NCI-H1105 (cell line): Measurements from ENCODE around the gene HEXD.
"Not testable (repeated sequence)": the region's sequence is repeated elsewhere in the genome, so short reads cannot be mapped to it uniquely, and the experiment has no call there.

Experiments
- DNase-seq: peaks from one replicate; lab custom pipeline; 2025; lab: John Stamatoyannopoulos, UW

Gene HEXD

DNA sequence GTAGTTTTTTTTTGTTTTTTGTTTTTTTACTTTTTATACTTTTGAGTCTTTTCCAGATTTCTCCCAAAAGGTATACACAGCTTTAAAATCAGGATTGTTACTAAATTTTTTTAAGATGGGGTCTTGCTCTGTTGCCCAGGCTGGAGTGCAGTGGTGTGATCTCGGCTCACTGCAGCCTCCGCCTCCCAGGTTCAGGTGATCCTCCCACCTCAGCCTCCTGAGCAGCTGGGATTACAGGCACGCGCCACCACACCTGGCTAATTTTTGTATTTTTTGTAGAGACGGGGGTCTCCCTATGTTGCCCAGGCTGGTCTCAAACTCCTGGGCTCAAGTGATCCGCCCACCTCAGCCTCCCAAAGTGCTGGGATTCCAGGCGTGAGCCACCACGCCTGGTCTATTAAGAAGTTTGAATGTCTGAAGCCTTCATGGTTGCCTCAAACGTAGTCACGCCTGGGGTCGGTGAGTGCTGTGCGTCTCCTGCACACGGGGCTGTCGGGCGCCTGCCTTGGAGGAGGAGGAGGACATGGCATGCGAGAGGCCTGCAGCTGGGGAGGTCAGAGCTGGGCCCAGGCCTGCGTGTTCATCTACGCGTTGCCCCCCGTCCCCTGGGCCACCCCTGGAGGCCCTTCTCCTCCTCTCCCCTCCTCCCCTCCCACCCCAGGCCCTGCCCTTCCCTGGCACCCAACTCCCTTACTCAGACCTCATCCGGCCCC, 35.8 kb upstream of the HEXD start:
- DNase-seq, result not testable (repeated sequence)

DNA sequence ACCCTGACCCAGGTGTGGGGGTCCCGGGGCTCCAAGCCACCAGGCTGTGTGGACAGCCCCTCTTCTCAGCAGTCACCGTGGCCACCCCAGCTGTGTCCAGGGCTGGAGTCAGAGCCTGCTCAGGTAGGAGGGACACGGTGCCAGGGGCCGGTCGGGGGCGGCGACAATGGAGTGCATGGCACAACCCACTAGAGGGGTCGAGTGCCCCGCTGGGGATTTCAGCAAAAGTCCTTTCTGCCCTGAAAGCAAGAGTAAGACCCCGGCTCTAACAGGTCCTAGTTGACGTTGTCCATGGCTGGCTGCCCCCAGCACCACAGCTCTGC, 35.3 kb upstream of the HEXD start:
- no peak for DNase-seq

DNA sequence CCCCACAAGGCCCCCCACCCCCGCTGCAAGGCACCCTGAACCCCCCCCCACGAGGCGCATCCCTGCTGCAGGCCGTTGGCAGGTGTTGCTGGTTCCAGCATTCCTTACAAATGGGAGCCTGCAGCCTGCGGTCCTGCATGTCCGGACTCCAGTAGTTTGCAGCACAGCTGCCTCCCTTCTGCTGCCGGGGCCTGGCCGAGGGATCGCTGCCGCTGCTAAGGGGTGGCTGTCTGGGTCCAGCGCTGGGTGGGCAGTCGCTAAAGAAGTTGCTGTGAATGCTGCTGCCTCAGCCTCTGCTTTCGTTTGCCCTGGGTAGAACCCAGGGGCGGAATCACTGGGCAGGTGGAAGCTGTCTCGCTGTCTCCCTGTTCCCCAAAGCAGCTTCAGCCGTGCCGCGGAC, 34.7 kb upstream of the HEXD start:
- DNase-seq, result no peak

DNA sequence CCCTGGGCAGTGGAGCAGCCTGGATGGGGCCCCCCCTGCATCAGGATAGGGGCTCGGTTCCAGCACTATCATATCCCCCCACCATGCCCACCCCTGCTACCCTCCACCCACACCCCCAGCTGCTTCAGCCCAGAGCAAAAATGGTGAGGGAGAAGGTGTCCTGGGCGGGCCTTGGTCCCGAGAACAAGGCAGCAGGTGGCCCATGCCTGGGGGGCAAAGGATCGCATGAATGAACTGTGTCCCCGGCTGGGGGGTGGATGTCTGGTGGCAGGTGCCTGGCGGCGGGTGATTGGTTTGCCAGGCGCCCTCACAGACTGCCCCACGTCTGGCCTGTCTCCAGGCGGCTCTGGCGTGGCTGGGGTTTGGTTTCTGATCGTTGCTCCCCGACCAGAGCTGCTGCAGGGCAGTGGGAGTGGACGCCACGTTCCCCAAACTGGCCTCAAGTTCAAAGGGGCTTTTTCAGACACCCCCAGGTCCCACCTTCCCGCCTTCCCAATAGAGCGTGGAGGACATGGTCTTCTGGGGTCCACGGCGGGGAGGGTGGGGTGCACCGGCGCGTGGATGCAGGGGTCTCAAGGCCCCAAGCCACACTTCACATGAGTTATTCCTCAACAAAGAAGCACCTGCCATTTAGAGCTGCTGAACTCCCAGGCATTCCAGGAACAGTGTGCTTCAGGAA, 34.0 kb upstream of the HEXD start:
- peak; percentile 32 for DNase-seq

DNA sequence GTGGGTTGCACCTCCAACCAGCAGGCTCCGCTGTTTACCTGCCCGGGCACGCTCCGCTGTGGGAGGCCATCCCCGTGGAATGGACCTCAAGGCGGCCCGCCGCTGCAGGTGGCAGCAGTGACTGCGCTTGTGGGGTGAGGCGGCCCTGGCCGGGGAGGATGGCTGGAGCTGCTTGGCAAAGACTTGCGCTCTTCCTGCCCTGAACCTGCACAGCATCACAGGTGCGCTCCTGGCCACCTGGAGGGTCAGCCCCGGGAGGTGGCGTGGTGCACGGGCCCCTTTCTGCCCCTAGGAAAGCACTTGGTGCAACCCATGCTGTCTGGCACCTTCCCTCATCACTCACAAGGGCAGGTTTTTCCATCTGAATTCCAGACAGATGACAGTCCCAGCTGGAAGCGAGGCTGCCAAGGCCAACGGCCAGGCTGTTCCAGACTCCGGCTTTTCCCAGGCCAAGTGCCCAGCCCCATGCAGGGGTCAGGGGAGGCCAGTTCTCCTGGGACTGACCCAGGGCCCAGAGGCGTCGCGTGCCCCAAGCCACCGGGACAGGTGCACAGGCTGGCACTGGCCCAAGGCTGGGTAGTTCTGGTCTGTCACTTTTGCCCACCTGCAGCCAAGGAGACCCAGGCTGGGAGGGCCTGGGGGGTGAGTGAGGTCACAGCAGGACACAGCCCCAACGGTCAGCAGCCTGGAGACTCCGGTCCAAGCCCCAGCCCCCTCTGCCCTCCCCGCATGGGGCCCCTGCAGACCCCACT, 33.2 kb upstream of the HEXD start:
- DNase-seq, result peak; percentile 75

DNA sequence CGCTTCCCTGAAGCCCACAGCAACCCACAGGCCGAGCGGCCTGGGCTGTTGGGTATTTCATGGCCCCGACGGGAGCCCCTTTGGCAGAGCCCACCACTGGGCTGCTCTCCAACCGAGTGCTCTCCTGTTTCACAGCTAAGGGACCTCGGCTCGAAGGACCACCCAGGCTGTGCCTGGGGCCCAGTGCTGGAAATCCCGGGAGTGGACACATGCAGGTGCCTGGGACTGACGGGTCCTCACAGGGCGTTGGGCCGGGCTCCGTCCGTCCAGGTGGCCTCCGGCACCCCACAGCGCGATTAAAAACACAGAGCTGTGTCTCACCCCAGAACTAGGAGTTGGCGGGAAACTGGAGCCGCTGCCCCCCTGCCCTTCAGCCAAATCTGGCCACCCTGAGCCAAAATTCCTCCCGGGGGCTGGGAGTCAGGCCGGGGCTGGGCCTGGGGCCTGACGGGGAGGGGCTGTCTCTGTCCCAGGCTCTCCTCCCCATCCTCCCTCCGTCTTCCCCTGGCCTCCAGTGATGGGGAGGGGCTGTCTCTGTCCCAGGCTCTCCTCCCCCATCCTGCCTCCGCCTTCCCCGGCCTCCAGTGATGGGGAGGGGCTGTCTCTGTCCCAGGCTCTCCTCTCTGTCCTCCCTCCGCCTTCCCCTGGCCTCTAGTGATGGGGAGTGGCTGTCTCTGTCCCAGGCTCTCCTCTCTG, 32.4 kb upstream of the HEXD start:
- no peak for DNase-seq

DNA sequence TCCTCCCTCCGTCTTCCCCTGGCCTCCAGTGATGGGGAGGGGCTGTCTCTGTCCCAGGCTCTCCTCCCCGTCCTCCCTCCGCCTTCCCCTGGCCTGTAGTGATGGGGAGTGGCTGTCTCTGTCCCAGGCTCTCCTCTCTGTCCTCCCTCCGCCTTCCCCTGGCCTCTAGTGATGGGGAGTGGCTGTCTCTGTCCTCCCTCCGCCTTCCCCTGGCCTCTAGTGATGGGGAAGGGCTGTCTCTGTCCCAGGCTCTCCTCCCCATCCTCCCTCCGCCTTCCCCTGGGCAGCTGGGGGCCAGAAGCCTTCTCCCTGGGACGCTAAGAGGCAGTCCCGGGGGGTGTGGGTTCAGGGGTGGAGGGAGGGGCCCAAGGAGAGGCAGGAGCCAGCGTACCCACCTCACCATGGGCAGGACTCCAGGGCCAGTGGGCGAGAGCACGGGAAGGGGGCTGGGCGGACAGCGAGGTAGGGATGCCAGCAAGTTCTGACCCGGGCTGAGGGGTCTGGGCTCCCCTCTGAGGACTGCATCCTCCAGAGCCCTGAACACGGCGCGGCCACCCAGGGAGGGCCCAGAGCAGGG, 31.8 kb upstream of the HEXD start:
- no peak for DNase-seq

DNA sequence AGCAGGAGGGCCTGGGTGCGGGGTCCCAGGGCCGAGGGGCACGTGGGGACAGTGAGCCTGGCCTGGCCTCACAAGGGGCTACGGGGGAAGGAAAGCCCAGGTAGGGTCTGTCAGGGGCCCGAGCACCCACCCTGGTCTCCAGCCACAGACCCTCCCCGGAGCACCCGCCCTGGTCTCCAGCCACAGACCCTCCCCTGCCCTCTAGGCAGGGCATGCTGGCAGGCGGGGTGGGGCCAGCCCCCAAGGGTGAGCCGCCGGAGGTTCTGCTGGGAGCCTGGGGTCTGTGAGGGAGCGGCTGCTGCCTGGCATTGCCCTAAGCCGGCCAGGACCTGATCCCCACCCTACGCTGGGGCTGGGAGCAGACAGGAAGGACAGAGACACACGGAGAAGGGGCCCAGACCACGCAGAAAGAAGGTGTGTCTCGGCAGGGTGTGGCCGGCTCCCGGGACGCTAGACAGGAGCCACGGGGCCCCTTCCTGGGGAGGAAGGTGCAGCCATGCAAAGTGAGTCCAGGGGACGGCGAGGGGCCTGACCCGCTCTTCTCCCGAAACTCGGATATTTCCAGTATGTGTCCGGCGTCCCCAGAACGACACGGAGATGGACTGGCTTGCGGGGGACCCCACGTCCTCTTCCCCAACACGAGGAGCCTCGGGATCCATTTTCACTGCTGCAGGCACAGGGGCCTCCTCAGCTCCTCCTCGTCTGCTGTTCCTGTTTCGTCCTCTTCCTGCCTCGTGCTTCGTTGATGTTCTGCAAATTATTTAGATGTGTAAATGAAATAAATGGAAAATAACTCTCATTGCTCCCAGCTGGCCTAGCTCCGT, 31.1 kb upstream of the HEXD start:
- no peak for DNase-seq

DNA sequence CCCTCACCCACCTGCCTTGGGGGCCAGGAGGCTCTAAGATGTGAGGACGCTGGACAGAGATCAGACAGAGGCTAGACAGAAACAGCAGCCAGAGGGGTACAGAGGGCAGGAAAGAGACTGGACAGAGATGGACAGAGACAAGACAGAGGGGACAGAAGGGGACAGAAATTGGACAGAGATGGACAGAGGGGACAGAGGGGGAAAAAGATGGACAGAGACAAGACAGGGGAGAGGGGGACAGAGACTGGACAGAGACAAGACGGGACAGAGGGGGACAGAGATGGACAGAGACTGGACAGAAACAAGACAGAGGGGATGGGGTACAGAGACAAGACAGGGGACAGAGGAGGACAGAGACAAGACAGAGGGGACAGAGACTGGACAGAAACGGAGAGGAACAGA, 30.4 kb upstream of the HEXD start:
- DNase-seq, result no peak

DNA sequence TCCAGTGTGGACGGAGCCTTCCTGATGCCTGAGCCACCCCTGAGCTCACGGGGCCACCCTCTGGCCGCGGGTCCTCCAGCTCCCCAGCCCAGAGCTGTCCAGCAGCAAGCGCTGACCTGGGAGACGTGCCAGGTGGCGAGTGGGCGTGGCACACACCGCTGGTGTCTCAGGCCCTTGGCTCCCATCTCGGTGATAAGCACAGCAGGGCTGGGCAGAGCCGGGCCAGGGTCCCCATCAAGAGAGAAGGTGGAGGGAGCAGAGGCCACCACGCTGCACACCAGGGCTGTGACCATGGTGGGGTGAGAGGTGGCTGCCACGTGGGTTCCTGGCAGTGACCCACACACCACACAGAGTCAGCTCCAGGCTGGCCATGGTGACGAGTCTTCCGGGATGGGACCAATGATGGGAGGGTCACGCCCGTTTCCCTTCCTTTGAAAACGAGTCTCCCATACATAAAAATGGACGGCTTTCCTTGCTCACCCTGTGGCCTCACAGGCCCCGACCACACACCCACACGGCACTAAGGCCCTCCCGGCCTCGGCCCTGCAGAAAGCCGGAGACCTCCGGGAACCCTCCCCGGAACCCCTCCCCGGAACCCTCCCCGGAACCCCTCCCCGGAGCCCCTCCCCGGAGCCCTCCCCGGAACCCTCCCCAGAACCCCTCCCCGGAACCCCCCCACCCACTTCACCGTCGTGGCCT, 29.8 kb upstream of the HEXD start:
- no peak for DNase-seq

DNA sequence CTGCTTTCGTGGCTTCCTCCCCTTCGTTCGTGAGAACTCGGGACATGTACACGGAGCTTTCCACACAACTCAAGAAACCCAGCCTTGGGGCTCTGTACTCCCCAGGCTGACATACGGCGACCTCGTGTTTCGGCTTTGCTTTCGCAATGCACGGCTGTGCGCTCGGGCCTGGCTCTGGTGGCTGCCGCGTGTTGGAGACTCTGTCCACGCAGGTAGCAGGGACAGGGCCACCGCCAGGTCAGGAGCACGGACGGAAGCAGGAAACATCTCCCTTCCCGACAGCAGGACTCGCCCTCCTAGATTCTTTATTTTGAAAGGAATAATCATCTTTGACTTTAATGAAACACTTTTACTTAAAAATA, 29.2 kb upstream of the HEXD start:
- no peak for DNase-seq

DNA sequence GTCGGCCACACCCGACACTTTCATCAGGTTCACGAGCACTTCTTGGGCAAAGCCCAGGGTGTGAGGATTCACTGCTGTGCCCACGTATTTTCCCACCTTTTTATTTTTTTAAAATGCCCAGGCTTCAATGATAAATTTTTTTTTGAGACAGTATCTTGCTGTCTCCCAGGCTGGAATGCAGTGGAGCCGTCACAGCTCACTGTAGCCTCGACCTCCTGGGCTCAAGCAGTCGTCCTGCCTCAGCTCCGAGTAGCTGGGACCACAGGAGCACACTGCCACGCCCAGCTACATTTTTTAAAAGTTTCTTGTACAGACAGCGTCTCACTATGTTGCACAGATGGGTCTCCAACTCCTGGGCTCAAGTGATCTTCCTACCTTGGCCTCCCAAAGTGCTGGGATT, 28.8 kb upstream of the HEXD start:
- no peak for DNase-seq

DNA sequence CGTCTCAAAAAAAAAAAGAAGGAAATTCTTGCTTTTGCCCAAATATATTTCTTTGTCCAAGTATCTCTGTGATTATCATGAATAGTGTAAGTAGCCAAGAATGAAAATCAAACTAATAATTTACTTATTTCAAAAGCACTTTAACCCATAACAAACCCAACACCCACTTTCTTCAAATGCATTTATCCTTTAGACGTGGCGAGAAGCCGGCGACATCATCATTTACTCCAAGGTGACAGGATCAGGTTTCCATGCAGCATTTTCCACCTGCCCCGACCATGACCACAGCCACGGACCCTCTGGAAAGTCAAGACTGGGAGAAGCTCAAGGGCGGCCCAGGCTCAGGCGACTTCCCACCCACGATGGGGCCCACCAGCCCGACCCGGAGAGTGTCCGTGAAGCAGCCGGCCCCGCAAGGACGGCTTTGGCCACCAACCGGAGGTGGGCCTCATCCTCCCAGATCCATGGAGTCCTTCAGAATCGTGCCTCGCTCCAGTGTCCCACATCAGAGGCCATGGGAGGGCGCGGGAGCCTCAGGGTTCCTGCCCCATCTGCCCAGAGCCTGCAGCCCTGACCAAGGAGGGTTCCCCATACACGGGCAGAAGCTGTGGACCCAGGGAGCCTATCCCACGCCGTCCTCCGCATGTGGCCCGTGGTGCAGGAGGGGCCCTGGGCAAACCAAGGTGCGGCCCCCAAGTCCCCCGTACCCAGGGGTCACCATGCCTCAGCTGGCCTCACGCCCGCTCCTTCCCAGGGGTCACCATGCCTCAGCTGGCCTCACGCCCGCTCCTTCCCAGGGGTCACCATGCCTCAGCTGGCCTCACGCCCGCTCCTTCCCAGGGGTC, 27.9 kb upstream of the HEXD start:
- DNase-seq, result no peak

DNA sequence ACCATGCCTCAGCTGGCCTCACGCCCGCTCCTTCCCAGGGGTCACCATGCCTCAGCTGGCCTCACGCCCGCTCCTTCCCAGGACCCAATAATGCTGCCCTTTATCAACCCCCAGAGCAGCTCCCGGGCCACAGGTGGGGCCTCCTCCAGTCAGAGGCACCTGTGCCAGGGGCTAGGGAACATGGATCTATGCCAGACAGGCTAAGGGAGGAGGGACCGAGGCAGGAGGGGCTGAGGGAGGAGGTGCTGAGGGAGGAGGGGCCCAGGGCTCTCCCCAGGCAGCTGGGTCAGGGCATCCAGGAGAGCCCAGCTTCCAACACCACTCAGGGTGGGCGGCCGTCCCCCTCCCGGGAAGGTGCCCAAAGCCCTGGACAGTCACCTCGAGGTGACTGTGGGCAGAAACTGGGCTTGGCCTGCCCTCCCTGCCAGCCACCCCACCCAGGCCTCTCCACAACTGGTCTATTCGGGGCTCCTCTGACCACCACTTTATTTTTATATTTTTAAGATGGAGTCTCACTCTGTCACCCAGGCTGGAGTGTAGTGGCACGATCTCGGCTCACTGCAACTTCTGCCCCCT, 27.2 kb upstream of the HEXD start:
- no peak for DNase-seq

DNA sequence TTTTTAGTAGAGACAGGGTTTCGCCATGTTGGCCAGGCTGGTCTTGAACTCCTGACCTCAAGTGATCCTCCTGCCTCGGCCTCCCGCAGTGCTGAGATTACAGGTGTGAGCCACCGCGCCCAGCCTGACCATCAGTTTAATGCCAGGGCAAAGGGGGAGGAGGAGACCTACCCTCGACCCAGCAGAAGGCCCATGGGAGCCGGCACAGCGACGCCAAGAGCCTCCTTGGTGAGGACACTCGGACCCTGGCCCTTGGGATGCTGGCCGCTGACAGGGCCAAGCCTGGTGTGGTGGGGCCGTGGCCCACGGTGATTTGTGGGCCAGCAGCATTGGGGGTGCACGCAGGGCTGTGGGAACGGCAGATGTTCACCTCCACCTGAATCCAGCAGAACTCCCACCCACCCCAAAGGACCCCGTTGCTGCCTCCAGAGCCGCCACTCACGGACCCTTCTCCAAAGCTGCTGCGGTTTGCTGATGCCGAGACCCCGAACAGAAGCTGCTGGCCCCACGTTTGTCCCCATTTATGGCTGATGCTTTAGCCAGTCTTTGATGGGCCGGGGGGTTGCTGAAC, 26.6 kb upstream of the HEXD start:
- no peak for DNase-seq

DNA sequence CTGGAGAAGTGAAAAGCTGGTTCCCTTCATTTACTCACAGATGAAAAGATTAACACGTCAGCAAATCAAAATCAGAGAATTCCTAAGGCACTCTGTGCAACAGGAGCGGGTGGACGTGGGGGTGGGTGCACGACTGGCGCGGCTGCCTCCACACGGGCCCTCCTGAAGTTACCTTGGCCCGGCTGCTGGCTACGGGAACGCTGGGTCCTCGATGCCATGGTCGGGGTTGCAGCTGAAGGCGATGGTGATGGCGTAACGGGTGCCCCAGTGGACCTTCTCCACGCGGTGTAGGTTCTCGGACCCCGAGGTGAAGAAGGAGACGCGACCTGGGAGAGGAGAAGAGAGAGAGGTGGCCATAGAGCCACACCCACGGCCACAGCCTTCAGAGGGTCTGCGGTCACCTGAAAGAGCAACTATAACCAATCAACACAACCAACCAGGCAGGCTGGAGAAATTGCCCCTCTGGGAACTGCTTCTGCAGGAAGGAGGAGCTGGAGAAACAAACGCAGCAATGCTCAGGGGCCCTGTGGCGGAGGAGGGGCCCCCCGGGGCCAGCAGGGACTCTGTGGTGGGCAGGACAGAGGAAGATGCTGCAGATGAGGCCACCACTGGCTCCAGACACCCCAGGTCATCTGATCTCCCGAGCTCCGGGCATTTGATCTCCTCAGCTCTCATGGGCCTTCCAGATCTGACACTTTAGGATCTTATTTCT, 25.8 kb upstream of the HEXD start:
- DNase-seq, result no peak

DNA sequence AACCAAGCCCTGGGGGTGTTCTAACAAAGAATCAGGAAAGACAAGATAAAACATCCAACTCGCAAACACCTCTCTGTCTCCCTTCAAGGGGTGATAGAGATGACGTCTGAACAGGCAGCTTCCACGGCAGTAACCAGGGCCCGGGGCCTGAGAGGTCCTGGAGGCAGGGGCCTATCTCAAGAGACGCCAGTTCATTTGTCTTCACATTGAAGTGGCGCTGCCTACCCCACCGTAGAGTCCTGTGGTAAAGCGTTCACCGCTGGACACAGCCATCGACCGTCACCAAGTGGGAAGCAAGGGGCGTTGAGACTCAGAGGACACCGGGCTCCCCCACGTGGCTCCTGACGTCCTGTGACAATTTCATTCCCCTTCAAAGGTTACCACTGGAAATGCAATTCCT, 25.2 kb upstream of the HEXD start:
- DNase-seq, result no peak

DNA sequence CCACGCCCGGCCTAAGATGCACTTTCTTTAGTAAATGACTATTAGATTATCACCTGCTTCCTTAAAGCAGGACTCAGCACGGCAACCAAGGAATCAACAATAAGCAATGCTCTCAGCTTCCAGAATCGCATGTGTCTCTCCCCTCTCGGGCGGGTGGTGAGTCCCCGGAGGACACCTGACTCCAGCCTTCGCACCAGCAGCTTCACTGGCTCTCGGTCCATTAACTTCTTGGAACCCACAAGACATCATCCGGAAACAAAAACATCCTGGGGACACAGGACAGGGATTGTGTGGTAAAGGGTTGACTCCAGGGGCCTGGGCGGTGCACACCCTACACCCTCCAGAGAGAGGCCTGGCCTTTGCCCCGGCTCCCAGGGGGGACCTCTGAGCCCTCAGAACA, 23.9 kb upstream of the HEXD start:
- DNase-seq, result no peak
